ENCODE results near the gene HDAC4. TPM values are rescaled to one million over a fixed set of nuclear protein-coding genes. Genes with fewer than 3 reads are reported as not detected.
A peak's percentile ranks its signal among the peaks of the same experiment; 100 is the strongest.

Gene HDAC4
- total and polyA plus RNA-seq, 2 donors from 2014 or later: 2.2 to 56.8 TPM

GRCh38 chr2:239147376-239147775, 253.4 kb downstream of the HDAC4 start:
- FAIRE-seq: no peak
- Histone ChIP-seq H3K27ac (ENCODE audit: low read depth in 2 of 2, low read length in 2 of 2) (no peak overlapping the region), H3K4me1 (ENCODE audit: control insufficient read depth in 2 of 3, insufficient read depth in 2 of 3, low read depth in 1 of 3, low read length in 3 of 3) (no peaks in the 10 kb centered on the region), H3K36me3 (ENCODE audit: control insufficient read depth in 2 of 3, insufficient read depth in 3 of 3, low read length in 3 of 3) (peaks cover 0 to 14% (median 0%) of the 10 kb centered on the region in 3 donors), H3K4me3 (ENCODE audit: low read length in 3 of 3) (no peak overlapping the region), H3K9ac (ENCODE audit: low read length in 3 of 3) (no peak overlapping the region), H3K27me3 (ENCODE audit: control insufficient read depth, insufficient read depth, low read length) (no peaks in the 10 kb centered on the region), H3K9me3 (ENCODE audit: control insufficient read depth in 2 of 3, insufficient read depth in 1 of 3, low read length in 3 of 3) (no peaks in the 10 kb centered on the region)
- intact Hi-C loops (cut with DNase I): no loop called here
- TF ChIP-seq CTCF (IDR thresholded peaks at IDR 0.05; ENCODE audit: borderline replicate concordance, extremely low read depth, insufficient read depth): no peak
- peak in 1 of 5 donors; percentile 46 for DNase-seq

- H3K36me3 ChIP-seq (ENCODE audit: control insufficient read depth in 2 of 3, insufficient read depth in 3 of 3, low read length in 3 of 3): peaks cover 0 to 14% (median 3%) of the 10 kb centered on the region in 3 donors
- TF ChIP-seq CTCF (IDR thresholded peaks at IDR 0.05; ENCODE audit: borderline replicate concordance, extremely low read depth, insufficient read depth): no peak
These were observed 254.1 kb downstream of the HDAC4 start for GRCh38 chr2:239146741-239147181.

GRCh38 chr2:239146011-239146641, 254.7 kb downstream of the HDAC4 start:
- H3K4me1 ChIP-seq (ENCODE audit: control insufficient read depth in 2 of 3, insufficient read depth in 2 of 3, low read depth in 1 of 3, low read length in 3 of 3): no peaks in the 10 kb centered on the region
- no peaks in the 10 kb centered on the region for H3K27me3 ChIP-seq (ENCODE audit: control insufficient read depth, insufficient read depth, low read length)
- DNase-seq (peak in 1 of 5 donors; percentile 51), FAIRE-seq (no peak)
- no peak overlapping the region for H3K4me3 ChIP-seq (ENCODE audit: low read length in 3 of 3)
- intact Hi-C loops (cut with DNase I): no loop called here
- no peak for TF ChIP-seq CTCF (IDR thresholded peaks at IDR 0.05; ENCODE audit: borderline replicate concordance, extremely low read depth, insufficient read depth)
- peaks cover 0 to 14% (median 3%) of the 10 kb centered on the region in 3 donors for H3K36me3 ChIP-seq (ENCODE audit: control insufficient read depth in 2 of 3, insufficient read depth in 3 of 3, low read length in 3 of 3)
- H3K9ac ChIP-seq (ENCODE audit: low read length in 3 of 3): no peak overlapping the region
- no peak overlapping the region for H3K27ac ChIP-seq (ENCODE audit: low read depth in 2 of 2, low read length in 2 of 2)
- H3K9me3 ChIP-seq (ENCODE audit: control insufficient read depth in 2 of 3, insufficient read depth in 1 of 3, low read length in 3 of 3): no peaks in the 10 kb centered on the region

More at GRCh38 chr2:239146741-239147181, 254.1 kb downstream of the HDAC4 start:
- intact Hi-C loops (cut with DNase I): no loop called here
- Histone ChIP-seq H3K9me3 (ENCODE audit: control insufficient read depth in 2 of 3, insufficient read depth in 1 of 3, low read length in 3 of 3) (no peaks in the 10 kb centered on the region), H3K27me3 (ENCODE audit: control insufficient read depth, insufficient read depth, low read length) (no peaks in the 10 kb centered on the region), H3K9ac (ENCODE audit: low read length in 3 of 3) (no peak overlapping the region), H3K4me3 (ENCODE audit: low read length in 3 of 3) (no peak overlapping the region), H3K27ac (ENCODE audit: low read depth in 2 of 2, low read length in 2 of 2) (no peak overlapping the region), H3K4me1 (ENCODE audit: control insufficient read depth in 2 of 3, insufficient read depth in 2 of 3, low read depth in 1 of 3, low read length in 3 of 3) (no peaks in the 10 kb centered on the region)
- FAIRE-seq (no peak), DNase-seq (peak in 1 of 5 donors; percentile 35)
